A172 (cell line): ENCODE results near the gene SUN3. TPM values are rescaled to one million over a fixed set of nuclear protein-coding genes. Genes with fewer than 3 reads are reported as not detected.
A peak's percentile ranks its signal among the peaks of the same experiment; 100 is the strongest.

Source experiments
- DNase-seq: peaks from one replicate; pipeline ENCODE4 v3.0.0-alpha.2; 2015; ENCODE audit warnings: low spot score
- total RNA-seq: library from RNA; depleted of rRNA; stranded (reverse); fragments of >200 nt; shearing (Covaris generic); gene quantifications from 2 replicates; pipeline ENCODE4 v1.2.3, GENCODE V29; 2014; rRNA removed

The SUN3 gene, protein sequence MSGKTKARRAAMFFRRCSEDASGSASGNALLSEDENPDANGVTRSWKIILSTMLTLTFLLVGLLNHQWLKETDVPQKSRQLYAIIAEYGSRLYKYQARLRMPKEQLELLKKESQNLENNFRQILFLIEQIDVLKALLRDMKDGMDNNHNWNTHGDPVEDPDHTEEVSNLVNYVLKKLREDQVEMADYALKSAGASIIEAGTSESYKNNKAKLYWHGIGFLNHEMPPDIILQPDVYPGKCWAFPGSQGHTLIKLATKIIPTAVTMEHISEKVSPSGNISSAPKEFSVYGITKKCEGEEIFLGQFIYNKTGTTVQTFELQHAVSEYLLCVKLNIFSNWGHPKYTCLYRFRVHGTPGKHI
- total RNA-seq, result 4.5 and 7.9 TPM in 2 replicates

GRCh38 chr7:48028938-48029337 is at the start of gene SUN3:
Gene SUN3, minus strand, starts transcription at chr7:48029107. Its CDS starts 169 bp downstream, at chr7:48028938.
- no peak for DNase-seq

GRCh38 chr7:48078470-48078869 is 49.6 kb upstream of the SUN3 start:
- no peak for DNase-seq

- DNase-seq, result no peak
Measured at GRCh38 chr7:48077423-48077822, 48.5 kb upstream of the SUN3 start.

GRCh38 chr7:48074204-48074654 is 45.3 kb upstream of the SUN3 start:
- peak; percentile 49 for DNase-seq

DNA sequence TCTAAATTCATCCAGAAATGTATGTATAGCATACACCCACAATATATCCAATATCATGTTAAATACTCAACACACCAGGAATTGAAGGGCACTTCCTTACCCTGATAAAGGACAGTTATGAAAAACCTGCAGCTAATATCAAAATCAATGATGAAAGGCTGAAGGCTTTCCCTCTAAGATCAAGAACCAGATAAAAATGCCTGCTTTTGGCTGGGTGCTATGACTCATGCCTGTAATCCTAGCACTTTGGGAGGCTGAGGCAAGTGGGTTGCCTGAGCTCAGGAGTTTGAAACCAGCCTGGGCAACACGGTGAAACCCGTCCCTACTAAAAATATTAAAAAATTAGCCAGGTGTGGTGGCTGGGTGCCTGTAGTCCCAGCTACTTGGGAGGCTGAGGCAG is 38.6 kb upstream of the SUN3 start:
- DNase-seq, result no peak

GRCh38 chr7:48063985-48064384 is 35.1 kb upstream of the SUN3 start:
- DNase-seq, result no peak

GRCh38 chr7:48059706-48060105 is 30.8 kb upstream of the SUN3 start:
- DNase-seq, result no peak

DNA sequence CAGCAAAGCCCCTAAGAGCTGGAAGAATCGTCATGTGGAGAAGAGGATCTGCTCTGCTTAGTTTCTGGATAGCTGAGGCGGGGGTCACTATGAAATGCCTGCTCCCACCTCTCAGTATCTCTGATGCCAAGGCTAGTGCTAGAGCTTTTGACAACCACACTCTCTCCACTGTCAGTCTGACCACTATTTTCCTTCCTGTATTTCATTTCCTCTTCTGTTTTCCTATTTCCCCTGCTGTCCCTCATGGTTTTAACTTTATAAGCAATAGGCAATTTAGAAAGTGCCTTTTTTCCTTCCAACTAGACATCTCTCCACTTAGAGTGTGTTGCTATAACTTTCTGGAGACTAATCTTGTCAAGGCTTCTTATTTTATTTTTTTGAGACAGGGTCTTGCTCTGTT is 30.1 kb upstream of the SUN3 start:
- DNase-seq, result no peak

DNA sequence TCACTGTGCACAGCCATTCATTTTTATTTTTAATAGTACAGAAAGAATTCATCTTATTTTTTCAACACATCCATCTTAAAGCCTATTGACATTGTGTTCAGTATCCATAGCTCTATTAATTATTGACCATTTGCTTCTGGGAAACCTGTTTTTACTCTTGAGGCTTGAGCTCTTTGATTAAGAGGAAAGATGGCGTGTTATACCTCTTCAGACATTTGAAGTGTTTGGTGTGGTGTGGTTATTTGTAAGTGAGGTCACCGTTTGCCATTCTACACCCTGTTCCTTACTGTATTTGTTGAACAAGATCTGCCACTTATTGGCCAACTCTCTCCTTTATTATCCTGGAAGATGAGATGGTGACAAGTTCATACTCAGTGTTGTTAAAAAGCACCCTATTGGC is 24.8 kb upstream of the SUN3 start:
- DNase-seq, result no peak

DNA sequence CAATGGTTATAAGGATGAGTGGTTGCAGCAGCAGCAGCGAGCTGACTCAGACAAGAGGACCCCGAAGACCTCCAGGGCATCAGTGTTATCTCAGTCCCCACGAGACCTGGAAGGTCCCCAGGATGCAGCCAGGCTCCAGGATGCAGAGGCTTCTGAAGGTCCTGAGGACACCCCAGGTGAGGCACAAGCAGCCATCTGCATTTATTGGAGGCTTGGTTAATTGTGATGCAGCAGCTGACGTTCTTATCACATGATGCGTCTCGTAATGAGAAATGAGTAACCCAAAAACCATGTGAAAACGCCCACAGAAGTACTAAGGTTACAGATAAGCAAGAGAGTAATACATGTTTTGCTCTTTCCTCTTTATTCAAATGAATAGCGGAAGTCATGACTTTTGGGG is 23.8 kb upstream of the SUN3 start:
- DNase-seq, result peak; percentile 95

GRCh38 chr7:48049850-48050249 is 20.9 kb upstream of the SUN3 start:
- DNase-seq, result no peak

GRCh38 chr7:48048113-48048512 is 19.2 kb upstream of the SUN3 start:
- DNase-seq, result peak; percentile 62

DNA sequence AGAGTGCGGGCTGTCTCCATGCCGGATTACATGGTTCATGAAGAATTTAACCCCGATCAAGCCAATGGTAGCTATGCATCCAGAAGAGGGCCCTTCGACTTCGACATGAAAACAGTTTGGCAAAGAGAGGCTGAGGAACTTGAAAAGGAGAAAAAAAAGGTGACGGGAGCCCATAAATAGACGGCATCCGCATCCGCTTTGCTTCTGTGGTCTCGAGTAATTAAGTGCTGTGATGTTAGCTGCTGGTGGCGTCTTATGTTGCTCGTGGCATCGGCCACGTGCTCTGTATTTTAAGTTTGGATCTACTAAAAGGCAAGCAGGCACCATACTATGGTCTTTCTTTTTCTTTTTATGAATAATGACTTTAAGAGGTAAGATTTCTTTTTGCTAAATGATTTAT is 17.6 kb upstream of the SUN3 start:
- no peak for DNase-seq

DNA sequence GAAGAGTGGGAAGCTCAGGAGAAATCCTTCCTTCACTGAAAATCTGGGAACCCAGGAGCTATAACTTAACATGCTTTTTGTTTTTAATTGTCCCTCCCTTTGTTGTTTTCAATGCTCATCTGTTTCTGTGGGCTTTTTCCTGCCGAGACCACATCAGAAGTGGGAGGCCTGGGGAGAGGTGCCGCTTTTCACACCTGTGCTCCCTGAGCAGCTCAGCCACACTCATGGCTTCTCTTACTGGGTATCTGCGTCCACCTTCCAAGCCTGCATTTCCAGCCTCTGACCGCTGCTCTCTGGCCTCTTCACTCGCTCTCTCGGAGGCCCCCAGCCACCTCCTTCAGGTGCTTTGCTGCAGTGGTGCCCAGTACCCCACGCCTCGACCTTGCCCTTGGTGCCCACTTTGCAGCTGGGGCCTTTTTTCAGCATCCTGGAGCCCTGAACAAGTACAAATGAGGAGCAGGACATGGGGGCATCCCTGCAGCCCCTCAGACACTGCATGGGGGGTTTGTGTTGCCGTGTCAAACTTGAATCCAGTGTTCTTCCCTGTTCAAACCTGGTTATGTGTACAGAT is 16.4 kb upstream of the SUN3 start:
- DNase-seq, result no peak

- no peak for DNase-seq
Measured at GRCh38 chr7:48042636-48043035, 13.7 kb upstream of the SUN3 start.

DNA sequence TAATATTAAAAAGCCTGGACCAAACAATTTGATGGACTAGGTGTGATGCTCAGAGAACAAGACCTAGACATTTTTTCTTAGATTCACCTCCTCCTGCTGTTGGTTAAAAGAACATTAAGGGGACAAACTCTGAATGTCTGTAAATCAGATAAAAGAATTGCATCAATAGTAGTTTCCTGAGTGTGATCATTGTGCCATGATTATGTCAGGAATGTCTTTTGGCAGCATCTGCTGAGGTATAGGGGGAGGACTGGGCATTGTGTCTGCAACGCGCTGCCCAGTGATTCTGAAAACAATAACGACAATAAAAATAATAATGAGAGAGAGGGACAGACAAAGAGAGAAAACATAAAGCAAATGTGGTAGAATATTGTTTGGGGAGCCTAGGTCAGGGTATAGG is 13.3 kb upstream of the SUN3 start:
- DNase-seq, result peak; percentile 64

DNA sequence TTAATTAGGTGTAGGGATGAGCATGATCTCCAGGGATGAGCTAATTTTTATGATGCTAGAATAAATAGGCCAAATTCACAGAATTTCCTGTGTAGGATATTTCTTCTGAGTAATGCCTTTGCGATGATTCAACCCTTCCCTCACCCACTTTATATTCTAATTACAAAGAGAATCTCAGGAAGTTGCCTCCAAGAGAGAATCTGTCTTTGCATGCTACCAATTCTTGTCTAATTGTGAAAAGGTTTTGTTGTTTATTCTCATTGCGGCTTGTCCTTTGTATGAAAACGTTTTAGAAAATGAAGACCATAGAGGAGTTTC is 12.7 kb upstream of the SUN3 start:
- DNase-seq, result peak; percentile 87

DNA sequence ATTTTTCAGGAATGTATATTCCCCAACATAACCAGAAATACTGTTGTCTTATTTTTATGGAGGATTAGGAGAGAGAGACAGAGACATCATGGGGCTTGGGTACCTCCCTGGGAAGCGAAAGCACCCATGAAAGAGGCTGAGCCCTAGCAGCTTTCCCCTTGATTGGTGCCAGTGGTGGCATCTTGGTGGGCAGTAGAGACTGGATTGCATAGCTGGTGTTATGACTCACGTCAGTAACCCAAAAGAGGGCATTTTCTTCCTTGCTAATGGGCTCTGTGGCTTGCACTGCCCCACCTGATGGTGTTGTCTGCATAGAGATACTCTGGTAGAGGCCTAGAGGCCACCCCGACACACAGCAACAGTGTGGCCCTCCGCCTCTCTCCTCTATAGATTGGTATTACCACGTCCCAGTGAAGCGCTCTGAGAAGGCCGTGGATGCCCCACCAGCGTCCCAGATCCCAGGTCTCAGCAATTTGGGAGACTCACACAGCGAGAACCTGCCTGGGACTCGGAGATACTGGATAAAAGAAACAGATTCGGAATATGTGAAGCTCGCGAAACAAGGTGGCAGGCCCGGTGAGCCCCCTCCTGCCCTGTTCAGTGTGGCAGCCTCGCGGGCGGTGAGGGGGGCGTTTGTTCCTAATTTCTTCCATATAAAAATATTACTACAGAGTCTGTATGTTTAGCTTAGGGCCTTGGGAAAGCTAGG is 12.2 kb upstream of the SUN3 start:
- peak; percentile 87 for DNase-seq

DNA sequence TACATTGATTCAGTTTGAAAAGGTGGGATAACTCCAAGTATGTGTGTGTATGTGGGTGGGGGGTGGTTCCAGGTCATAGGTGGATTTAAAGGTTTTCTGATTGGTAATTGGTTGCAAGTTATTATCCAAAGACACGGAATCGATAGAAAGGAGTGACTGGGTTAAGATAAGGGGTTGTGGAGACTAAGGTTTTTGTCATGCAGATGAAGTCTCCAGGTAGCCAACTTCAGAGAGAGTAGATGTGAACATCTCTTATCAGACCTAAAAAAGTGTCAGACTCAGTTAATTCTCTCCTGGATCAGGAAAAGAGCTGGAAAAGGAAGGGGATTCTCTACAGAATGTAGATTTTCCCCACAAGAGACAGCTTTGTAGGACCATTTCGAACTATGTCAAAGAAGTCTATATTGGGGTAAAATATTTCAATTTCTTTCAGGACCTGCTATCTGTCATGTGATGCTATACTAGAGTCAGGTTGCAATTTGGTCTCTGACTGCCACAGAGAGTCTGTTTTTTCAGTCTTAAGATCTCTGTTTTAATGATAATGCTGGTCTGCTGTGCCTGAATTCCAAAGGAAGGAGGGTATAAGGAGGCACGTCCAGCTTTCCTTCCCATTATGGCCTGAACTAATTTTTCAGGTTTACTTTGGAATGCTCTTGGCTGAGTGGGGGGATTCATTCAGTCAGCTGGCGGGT is 10.1 kb upstream of the SUN3 start:
- no peak for DNase-seq

DNA sequence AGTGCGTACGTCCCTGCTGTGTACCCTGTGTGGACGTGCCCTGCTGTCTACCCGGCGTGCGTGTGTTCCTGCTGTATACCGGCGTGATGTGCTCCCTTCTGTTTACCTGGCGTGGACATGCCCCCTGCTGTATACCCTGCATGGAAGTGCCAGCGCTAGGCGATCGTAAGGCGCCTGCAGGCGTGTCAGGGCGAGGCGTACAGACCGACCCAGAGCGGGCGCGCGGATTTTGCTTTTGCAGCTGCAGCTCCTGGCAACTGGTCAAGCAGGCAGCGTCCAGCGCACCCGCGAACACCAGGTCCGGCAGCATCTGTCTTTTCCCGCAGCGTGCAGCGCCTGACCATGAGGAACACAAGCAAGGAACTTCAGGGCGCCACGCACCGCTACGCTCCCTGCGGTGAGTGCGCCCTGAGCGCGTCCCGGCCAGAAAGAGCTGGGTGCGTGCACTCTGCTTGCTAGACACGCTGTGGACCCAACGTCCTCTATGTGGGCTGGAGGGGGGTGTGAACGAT is 7.1 kb upstream of the SUN3 start:
- DNase-seq, result peak; percentile 19

GRCh38 chr7:48035301-48035966 is 6.5 kb upstream of the SUN3 start, which contains the start of gene C7orf57:
Gene C7orf57, plus strand, starts transcription at chr7:48035543. Its CDS starts 766 bp downstream, at chr7:48036309.
- DNase-seq, result peak; percentile 88

DNA sequence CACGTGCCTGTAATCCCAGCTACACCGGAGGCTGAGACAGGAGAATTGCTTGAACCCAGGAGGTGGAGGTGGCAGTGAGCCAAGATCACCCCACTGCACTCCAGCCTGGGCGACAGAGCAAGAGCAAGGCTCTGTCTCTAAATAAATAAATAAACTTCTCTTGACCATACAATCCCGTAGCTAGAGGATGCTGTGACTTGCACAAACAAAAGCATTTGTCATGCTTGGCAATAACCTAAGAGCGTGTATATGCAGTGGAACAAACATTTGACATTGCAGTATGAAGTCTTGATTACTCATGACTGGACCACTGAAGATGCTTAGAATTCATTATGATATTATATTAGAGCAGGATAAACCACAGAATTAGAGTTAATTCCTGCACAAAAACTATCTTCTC is 5.0 kb upstream of the SUN3 start:
- DNase-seq, result no peak
